Right lobe of liver (tissue), 6 donors: ENCODE measurements around the gene TNFRSF8. TPM values are rescaled to one million over a fixed set of nuclear protein-coding genes. Genes with fewer than 3 reads are reported as not detected.
A peak's percentile ranks its signal among the peaks of the same experiment; 100 is the strongest.

Experiments
- ATAC-seq, 4 donors: fragments of 200-7000 bp; cut with Tn5 transposase; one replicate each; pipeline ENCODE4 v1.9.1; 2020; ENCODE audit warnings: mild to moderate bottlenecking in 4 of 4, moderate library complexity in 4 of 4
- DNase-seq, 3 donors: peaks; one replicate each; pipeline ENCODE4 v3.0.0-alpha.2; 2020
- H3K27ac ChIP-seq, 3 donors: fragments of 200-600 bp; one replicate each; pipeline ENCODE4 v1.8.0; 2022
- H3K27me3 ChIP-seq, 2 donors: fragments of 200-600 bp; one replicate each; pipeline ENCODE4 v1.8.0; 2022
- H3K36me3 ChIP-seq, 4 donors: fragments of 200-600 bp; sonication (generic) in 1 of 4; one replicate each; pipeline versions ENCODE4 v1.5.1 to v1.8.0; 2017 to 2022; ENCODE audit warnings: control low read depth in 1 of 4
- H3K4me1 ChIP-seq, 4 donors: fragments of 200-600 bp; sonication (generic) in 1 of 4; one replicate each; pipeline versions ENCODE4 v1.5.1 to v1.8.0; 2017 to 2022; ENCODE audit warnings: control low read depth in 1 of 4
- H3K4me3 ChIP-seq, 3 donors: fragments of 200-600 bp; one replicate each; pipeline ENCODE4 v1.8.0; 2022
- H3K9me3 ChIP-seq, 4 donors: fragments of 200-600 bp; sonication (generic) in 1 of 4; one replicate each; pipeline versions ENCODE4 v1.5.1 to v1.8.0; 2017 to 2022; ENCODE audit warnings: control low read depth in 1 of 4
- CTCF ChIP-seq, 4 donors: fragments of 200-600 bp in 3 of 4; fragments of 450-650 bp in 1 of 4; IDR thresholded peaks; one replicate each; pipeline versions ENCODE4 v1.5.1 to v1.8.0; 2016 to 2022; ENCODE audit warnings: antibody characterized with exemption in 4 of 4, mild to moderate bottlenecking in 2 of 4
- POLR2A ChIP-seq: fragments of 450-650 bp; IDR thresholded peaks from one replicate; pipeline ENCODE4 v1.6.1; 2017; ENCODE audit warnings: antibody characterized with exemption, mild to moderate bottlenecking
- WGBS: methylation state at CpG from one replicate; pipeline ENCODE4 v1.1.6; 2018; ENCODE audit warnings: low coverage, low lambda C conversion rate; ENCODE audit not compliant: insufficient coverage; ENCODE audit errors: missing lambda C conversion rate; 5-methylcytosine and 5-hydroxymethylcytosine counted together
- intact Hi-C, 2 donors: fragments of 100-400 bp; cut with DNase I; formaldehyde crosslinking; loops; one replicate each; pipeline versions ENCODE4 v1.11.2 to v1.14.1; 2022
- total RNA-seq, 6 experiments: library from RNA; depleted of rRNA in 2 of 6; stranded (reverse); fragments of >200 nt in 2 of 6; fragmentation: NEBNext Ultra II Directional in 3 of 6; extraction: Animal tissue kit (Norgen Biotek cat#: 25700) in 3 of 6; gene quantifications; one replicate each; pipeline versions ENCODE4 v1.1.0 to v1.2.4, GENCODE V29; 2016 to 2023
- donor health status: DM: no; HTN: yes; CAD: no.
- donor health status: DM: no; HTN: no; CAD: no.
- donor health status: DM: no; HTN: no; CAD: no.
- donor health status: DM: no; HTN: yes; CAD: no.
- donor health status: DM: no; HTN: yes; CAD: no.

Gene TNFRSF8
- total RNA-seq, 6 experiments from 2014 or later = 0.12 to 0.29 (median 0.19) TPM; not detected in 1

- WGBS = 33% methylated on average over 3 of the region's 4 CpGs
Measured at GRCh38 chr1:12049616-12050015, 13.5 kb upstream of the TNFRSF8 start.

GRCh38 chr1:12051361-12051760, 11.7 kb upstream of the TNFRSF8 start:
- no peaks in the 10 kb centered on the region for H3K27me3 ChIP-seq
- H3K27ac ChIP-seq = no peak overlapping the region
- ATAC-seq (no peak), DNase-seq (no peak)
- no peaks in the 10 kb centered on the region for H3K4me1 ChIP-seq
- WGBS = no CpG with 5 or more reads among the region's 1 CpG
- H3K36me3 ChIP-seq = no peaks in the 10 kb centered on the region
- no peaks in the 10 kb centered on the region for H3K9me3 ChIP-seq
- no peak overlapping the region for H3K4me3 ChIP-seq
- intact Hi-C loops = no loop called here
- no peak for TF ChIP-seq POLR2A
- no peak for TF ChIP-seq CTCF (IDR thresholded peaks at IDR 0.05)

More at GRCh38 chr1:12049616-12050015, 13.5 kb upstream of the TNFRSF8 start:
- Histone ChIP-seq H3K4me1 (no peaks in the 10 kb centered on the region), H3K27me3 (no peaks in the 10 kb centered on the region), H3K9me3 (no peaks in the 10 kb centered on the region), H3K4me3 (no peak overlapping the region), H3K27ac (no peak overlapping the region), H3K36me3 (no peaks in the 10 kb centered on the region)
- no peak for DNase-seq
- TF ChIP-seq POLR2A = no peak
- TF ChIP-seq CTCF (IDR thresholded peaks at IDR 0.05) = no peak
- peak in 1 of 4 donors; percentile 19 for ATAC-seq
- intact Hi-C loops = no loop called here

GRCh38 chr1:12052008-12052573, 11.0 kb upstream of the TNFRSF8 start:
- intact Hi-C loops = no loop called here
- DNase-seq = no peak
- no peak overlapping the region for H3K27ac ChIP-seq

GRCh38 chr1:12052997-12053686, 10.0 kb upstream of the TNFRSF8 start:
- intact Hi-C loops = no loop called here
- 78% methylated on average over 9 of the region's 14 CpGs for WGBS
- Histone ChIP-seq H3K9me3 (no peaks in the 10 kb centered on the region), H3K27me3 (no peaks in the 10 kb centered on the region), H3K27ac (no peak overlapping the region), H3K4me1 (no peaks in the 10 kb centered on the region), H3K36me3 (no peaks in the 10 kb centered on the region), H3K4me3 (no peak overlapping the region)
- no peak for TF ChIP-seq CTCF (IDR thresholded peaks at IDR 0.05)
- TF ChIP-seq POLR2A = no peak
- no peak for DNase-seq
- ATAC-seq = peak in 2 of 4 donors; percentile 23 to 28

More at GRCh38 chr1:12052008-12052573, 11.0 kb upstream of the TNFRSF8 start:
- Histone ChIP-seq H3K36me3 (no peaks in the 10 kb centered on the region), H3K4me3 (no peak overlapping the region), H3K27me3 (no peaks in the 10 kb centered on the region), H3K4me1 (no peaks in the 10 kb centered on the region), H3K9me3 (no peaks in the 10 kb centered on the region)
- ATAC-seq = peak; percentile 22 to 62 (median 36)
- TF ChIP-seq CTCF (IDR thresholded peaks at IDR 0.05) = no peak
- no peak for TF ChIP-seq POLR2A
- WGBS = 42% methylated on average over 3 of the region's 9 CpGs
